Osteoblast (primary cell): ENCODE data around the gene RANBP3. TPM values are rescaled to one million over a fixed set of nuclear protein-coding genes. Genes with fewer than 3 reads are reported as not detected.

ENCODE experiments used
- DNase-seq: peaks from one replicate; pipeline ENCODE4 v3.0.0; 2011; ENCODE audit warnings: low spot score, mixed read lengths; ENCODE audit not compliant: insufficient read length; ENCODE audit errors: missing footprints
- H2AFZ ChIP-seq: 2 replicates; pipeline ENCODE4 v1.6.0; 2011; ENCODE audit warnings: mild to moderate bottlenecking, low read length
- H3K27ac ChIP-seq: 2 replicates; pipeline ENCODE4 v1.5.1; 2011; ENCODE audit warnings: mild to moderate bottlenecking, low read depth, low read length, moderate library complexity
- H3K27me3 ChIP-seq: 2 replicates; pipeline ENCODE4 v1.6.0; 2012; ENCODE audit warnings: mild to moderate bottlenecking, control low read depth, inconsistent platforms, low read length, moderate library complexity; ENCODE audit not compliant: insufficient read depth
- H3K36me3 ChIP-seq: 2 replicates; pipeline ENCODE4 v1.5.1; 2011; ENCODE audit warnings: mild to moderate bottlenecking, low read length, control low read depth, moderate library complexity; ENCODE audit not compliant: insufficient read depth
- H3K4me1 ChIP-seq: 2 replicates; pipeline ENCODE4 v1.5.1; 2011; ENCODE audit warnings: mild to moderate bottlenecking, low read length, control low read depth, moderate library complexity; ENCODE audit not compliant: insufficient read depth
- H3K4me2 ChIP-seq: 2 replicates; pipeline ENCODE4 v1.6.0; 2011; ENCODE audit warnings: mild to moderate bottlenecking, low read length; ENCODE audit not compliant: insufficient read depth
- H3K4me3 ChIP-seq: fragments of 200-600 bp; sonication (generic); 3 replicates; pipeline ENCODE4 v1.5.1; 2012; ENCODE audit warnings: mild to moderate bottlenecking, low read length, inconsistent platforms; ENCODE audit not compliant: insufficient read depth
- H3K79me2 ChIP-seq: 2 replicates; pipeline ENCODE4 v1.6.0; 2012; ENCODE audit warnings: mild to moderate bottlenecking, low read length, control low read depth, inconsistent platforms; ENCODE audit not compliant: insufficient read depth
- H3K9me3 ChIP-seq: 2 replicates; pipeline ENCODE4 v1.5.1; 2011; ENCODE audit warnings: low read depth, low read length, control low read depth
- H4K20me1 ChIP-seq: 2 replicates; pipeline ENCODE4 v1.6.0; 2012; ENCODE audit warnings: mild to moderate bottlenecking, low read length, control low read depth; ENCODE audit not compliant: insufficient read depth
- total RNA-seq: library from RNA; depleted of rRNA; stranded (reverse); fragments of >200 nt; gene quantifications from 2 replicates; pipeline ENCODE4 v1.2.3, GENCODE V29; 2012
- TF ChIP-seq, protein P1 (sequence below): IDR thresholded peaks from 2 replicates; pipeline ENCODE4 v1.5.1; 2011; ENCODE audit warnings: mild to moderate bottlenecking, low read depth, low read length, moderate library complexity; ENCODE audit errors: extremely low read depth

The RANBP3 gene
- total RNA-seq, 1 donor = 40.5 TPM

DNA sequence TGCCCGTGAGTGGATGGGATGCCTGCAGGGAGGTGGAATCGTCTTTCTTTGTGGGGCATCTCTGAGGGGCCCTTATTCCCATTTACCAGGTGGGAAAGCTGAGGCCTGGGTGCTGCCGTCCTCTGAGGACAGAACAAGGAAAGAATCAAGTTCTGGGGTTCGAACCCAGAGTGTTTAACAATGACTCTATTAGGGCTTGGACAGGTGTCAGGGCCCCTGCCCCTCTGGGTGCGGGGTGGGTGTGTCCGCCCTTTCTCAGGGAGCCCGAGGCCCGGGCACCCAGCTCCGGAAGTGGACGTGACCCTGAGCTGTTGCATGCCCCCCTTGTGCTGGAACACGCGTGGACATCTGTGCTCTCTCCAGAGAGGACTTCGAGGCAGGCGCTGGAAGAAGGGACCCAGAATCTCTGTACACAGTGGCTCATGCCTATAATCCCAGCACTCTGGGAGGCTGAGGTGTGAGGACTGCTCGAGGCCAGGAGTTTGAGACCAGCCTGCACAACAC lies 85.1 kb downstream of the RANBP3 start:
- peak; percentile 46 for DNase-seq
- H3K9me3 ChIP-seq = no peaks in the 10 kb centered on the region
- H3K4me3 ChIP-seq = no peak overlapping the region
- H3K36me3 ChIP-seq = peaks cover 4% of the 10 kb centered on the region
- H2AFZ ChIP-seq = no peak overlapping the region
- H3K79me2 ChIP-seq = peaks cover 9% of the 10 kb centered on the region
- no peak overlapping the region for H3K4me2 ChIP-seq
- peaks cover 4% of the 10 kb centered on the region for H3K4me1 ChIP-seq
- peaks cover 27% of the 10 kb centered on the region for H4K20me1 ChIP-seq
- no peak overlapping the region for H3K27ac ChIP-seq
- peaks cover 24% of the 10 kb centered on the region for H3K27me3 ChIP-seq
- TF ChIP-seq, protein P1, sequence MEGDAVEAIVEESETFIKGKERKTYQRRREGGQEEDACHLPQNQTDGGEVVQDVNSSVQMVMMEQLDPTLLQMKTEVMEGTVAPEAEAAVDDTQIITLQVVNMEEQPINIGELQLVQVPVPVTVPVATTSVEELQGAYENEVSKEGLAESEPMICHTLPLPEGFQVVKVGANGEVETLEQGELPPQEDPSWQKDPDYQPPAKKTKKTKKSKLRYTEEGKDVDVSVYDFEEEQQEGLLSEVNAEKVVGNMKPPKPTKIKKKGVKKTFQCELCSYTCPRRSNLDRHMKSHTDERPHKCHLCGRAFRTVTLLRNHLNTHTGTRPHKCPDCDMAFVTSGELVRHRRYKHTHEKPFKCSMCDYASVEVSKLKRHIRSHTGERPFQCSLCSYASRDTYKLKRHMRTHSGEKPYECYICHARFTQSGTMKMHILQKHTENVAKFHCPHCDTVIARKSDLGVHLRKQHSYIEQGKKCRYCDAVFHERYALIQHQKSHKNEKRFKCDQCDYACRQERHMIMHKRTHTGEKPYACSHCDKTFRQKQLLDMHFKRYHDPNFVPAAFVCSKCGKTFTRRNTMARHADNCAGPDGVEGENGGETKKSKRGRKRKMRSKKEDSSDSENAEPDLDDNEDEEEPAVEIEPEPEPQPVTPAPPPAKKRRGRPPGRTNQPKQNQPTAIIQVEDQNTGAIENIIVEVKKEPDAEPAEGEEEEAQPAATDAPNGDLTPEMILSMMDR = no peak

DNA sequence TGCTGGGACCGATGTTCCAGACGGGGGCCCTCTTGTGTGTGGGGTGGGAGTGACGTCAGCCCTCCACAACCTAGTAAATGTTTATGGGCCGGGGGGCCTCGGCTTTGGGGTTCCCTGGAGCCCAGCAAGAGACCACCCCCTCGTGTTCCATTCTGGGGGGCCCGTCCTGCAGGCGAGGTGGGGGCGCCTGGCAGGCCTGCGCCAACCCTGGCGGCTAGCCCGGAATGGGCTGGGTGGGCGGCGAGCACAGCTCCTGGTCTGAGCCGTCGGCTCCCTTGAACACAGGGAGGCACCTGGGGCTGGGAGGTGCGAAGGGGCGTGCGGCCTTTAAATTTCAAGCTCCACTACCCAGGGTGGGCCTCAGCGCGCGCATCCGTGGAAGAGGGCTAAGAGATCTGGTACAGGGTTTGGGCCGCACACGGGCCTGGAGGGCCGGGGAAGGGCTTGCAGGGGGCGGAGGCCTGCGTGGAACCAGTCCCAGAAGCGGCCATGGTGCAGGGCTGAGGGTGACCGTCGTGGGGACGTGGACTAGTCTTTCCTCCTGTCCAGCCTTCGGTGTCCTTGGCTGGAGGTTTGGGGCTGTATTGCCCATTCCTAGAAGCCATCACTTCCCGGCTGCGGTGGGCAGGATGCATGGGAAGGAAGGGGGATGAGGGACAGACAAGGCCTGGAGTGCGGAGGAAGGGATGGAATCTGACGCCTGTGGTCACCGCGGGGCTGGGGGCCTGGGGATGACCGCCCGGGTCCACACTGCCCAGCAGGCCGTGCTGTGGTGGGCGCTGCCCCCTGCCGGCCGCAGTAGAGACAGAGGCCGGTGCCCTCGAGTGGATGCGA lies 85.8 kb downstream of the RANBP3 start:
- peaks cover 4% of the 10 kb centered on the region for H3K36me3 ChIP-seq
- DNase-seq = peak; percentile 94

DNA sequence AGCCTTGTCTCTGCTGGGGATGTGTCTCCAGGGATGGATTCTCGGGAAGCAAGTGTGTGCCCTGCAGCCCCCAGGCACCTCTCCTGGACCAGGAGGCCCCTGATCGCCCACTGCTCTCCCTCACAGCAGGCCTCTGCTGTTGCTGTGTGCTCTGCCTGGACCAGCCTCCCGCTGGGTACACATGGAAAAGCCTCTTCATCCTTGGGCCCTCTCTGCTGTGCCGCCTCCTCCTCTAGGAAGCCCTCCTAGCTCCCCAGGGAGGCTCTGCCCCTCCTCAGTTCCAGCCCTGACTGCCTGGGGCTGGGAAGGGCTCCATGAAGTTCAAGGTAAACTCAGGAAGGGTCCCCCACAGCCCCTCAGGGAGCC lies 86.4 kb downstream of the RANBP3 start:
- TF ChIP-seq, protein P1 = no peak
- Histone ChIP-seq H3K27me3 (peaks cover 24% of the 10 kb centered on the region), H3K4me3 (no peak overlapping the region), H4K20me1 (peaks cover 16% of the 10 kb centered on the region), H3K27ac (no peak overlapping the region), H2AFZ (no peak overlapping the region), H3K79me2 (no peaks in the 10 kb centered on the region), H3K9me3 (no peaks in the 10 kb centered on the region), H3K36me3 (peaks cover 2% of the 10 kb centered on the region), H3K4me2 (no peak overlapping the region), H3K4me1 (peaks cover 4% of the 10 kb centered on the region)
- DNase-seq = peak; percentile 74

More for the DNA sequence above, 85.8 kb downstream of the RANBP3 start:
- no peak overlapping the region for H2AFZ ChIP-seq
- peaks cover 22% of the 10 kb centered on the region for H4K20me1 ChIP-seq
- peaks cover 24% of the 10 kb centered on the region for H3K27me3 ChIP-seq
- TF ChIP-seq, protein P1 = peak; percentile 62
- H3K27ac ChIP-seq = no peak overlapping the region
- no peak overlapping the region for H3K4me2 ChIP-seq
- peaks cover 4% of the 10 kb centered on the region for H3K4me1 ChIP-seq
- no peaks in the 10 kb centered on the region for H3K9me3 ChIP-seq
- H3K79me2 ChIP-seq = peaks cover 2% of the 10 kb centered on the region
- no peak overlapping the region for H3K4me3 ChIP-seq

DNA sequence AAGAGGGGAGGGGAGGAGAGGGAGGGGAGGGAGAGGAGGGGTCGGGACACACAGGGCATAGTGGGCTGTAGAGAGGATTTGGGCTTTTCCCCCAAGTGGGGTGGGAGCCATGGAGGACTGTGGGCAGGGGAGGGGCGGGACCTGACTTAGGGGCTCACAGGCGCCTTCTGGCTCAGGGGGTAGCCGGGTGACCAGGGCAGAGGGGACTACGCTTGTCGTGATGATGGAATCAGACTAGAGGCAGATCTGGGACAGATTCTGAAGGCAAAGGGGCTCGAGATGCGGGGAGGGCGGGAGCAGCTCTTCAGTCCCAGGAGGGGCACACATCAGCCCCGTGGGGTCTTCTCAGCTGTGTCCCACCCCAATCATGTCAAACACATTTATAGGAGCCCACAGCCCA lies 87.8 kb downstream of the RANBP3 start:
- H3K27ac ChIP-seq = no peak overlapping the region
- H3K4me2 ChIP-seq = no peak overlapping the region
- H4K20me1 ChIP-seq = peaks cover 10% of the 10 kb centered on the region
- H3K79me2 ChIP-seq = no peaks in the 10 kb centered on the region
- H3K4me3 ChIP-seq = no peak overlapping the region
- peaks cover 4% of the 10 kb centered on the region for H3K4me1 ChIP-seq
- peaks cover 24% of the 10 kb centered on the region for H3K27me3 ChIP-seq
- no peaks in the 10 kb centered on the region for H3K36me3 ChIP-seq
- peak; percentile 88 for DNase-seq
- H3K9me3 ChIP-seq = no peaks in the 10 kb centered on the region
- no peak overlapping the region for H2AFZ ChIP-seq
- TF ChIP-seq, protein P1 = no peak
